ENCODE data around the gene PLOD1.

- no peak for TF ChIP-seq CTCF (conservative IDR thresholded peaks at IDR 0.05)
- no peak for TF ChIP-seq EZH2 (IDR thresholded peaks at IDR 0.05; ENCODE audit: low read depth)
Observed at GRCh38 chr1:11919621-11920020, 14.9 kb upstream of the PLOD1 start.
